Activated CD8-positive, alpha-beta memory T cell treated with anti-CD3 and anti-CD28 coated beads for 48 hours (primary cell): ENCODE results near the gene C1QL3.

Experiments used
- DNase-seq, 3 experiments: peaks; one replicate each; pipeline ENCODE4 v3.0.0-alpha.2; 2020; ENCODE audit warnings: low read depth in 2 of 3, low spot score in 2 of 3

C1QL3 gene

GRCh38 chr10:16497911-16498310 is 23.8 kb downstream of the C1QL3 start:
- no peak for DNase-seq

DNA sequence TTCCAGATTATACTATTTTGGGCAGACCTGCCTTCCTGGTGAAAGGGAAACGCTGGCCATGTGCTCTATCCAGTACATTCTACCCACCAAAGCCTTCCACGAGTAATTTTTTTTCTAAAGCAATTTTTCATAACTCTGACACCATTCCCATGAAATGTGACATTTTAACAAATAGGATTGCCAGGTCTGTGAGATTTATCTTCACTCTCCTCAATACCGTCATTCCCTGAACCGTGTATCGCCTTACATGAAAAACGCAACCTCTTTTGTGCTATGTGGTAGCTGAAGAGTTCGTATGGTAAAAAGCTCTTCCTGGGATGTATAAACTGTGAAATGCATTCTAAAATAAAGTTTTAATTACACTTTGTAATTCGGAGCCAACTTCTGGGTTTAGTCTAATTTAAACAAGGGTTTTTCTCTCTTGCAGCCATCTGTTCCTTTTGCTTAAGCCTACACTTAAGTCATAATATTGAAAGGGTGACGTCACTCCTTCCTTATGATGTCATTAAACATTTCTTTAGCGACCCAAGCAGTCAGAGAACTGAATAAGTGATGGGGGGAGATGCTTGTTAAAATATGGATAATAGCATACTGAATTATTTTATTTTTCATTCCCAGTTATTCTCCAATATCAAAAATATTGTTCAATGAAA is 27.7 kb downstream of the C1QL3 start:
- no peak for DNase-seq

- DNase-seq = no peak
Measured at GRCh38 chr10:16491933-16492332, 29.7 kb downstream of the C1QL3 start.

GRCh38 chr10:16490511-16490910 is 31.2 kb downstream of the C1QL3 start:
- no peak for DNase-seq

DNA sequence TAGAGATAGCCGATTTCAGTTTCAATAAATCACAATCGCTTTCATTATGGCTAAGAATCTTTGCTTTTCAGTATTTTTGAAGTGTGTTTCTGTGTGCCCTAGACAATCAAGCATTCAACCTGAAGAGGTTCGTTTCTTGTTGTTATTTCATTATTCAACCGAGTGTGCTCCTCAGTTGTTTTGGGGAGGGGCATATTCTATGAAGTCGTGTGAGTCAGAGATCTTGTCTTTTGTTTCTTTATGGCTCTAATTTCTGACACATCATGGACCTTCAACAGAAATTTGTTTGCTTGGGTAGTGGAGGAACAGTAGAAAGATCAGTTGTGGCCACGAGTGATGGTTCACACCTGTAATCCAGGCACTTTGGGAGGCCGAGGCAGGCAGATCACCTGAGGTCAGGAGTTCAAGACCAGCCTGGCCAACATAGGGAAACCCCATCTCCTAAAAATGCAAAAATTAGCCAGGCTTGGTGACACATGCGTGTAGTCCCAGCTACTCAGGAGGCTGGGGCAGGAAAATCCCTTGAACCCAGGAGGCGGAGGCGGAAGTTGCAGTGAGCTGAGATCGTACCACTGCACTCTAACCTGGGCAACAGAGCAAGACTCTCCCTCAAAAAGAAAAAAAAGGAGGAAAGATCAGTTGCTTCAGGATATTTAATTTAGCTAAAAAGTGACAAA is 38.3 kb downstream of the C1QL3 start:
- no peak for DNase-seq

DNA sequence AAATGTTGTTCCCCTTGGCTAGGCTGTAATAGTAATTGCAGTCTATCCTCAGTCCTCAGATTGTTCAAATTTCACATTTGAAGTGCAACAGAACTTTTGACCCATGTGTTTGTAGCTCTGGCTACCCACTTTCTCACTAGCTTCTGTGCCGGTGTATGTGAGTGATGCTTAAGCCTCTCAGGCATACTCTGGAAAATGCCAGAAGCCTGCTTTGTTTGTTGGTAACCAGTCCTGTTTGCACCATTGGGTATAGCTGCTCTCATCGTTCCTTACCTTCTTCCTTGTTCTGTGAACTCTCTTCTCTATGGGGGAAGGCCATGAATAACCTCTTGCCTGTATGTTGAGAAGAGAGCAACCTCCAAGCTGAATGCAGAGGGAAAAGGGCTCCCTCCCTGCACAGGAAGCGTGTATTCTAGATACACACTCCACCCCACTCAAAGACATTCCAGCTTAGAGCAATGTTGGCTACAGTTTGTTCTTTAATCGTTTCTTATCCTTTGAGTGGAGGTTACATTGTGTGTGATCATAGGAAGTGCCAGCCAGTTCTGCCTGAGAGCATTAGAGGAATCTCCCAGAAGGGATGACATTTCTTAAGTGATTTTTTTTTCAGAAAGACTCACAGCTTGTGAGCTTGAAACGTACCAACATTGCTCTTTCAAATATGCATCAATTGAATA is 40.5 kb downstream of the C1QL3 start:
- DNase-seq = no peak

- no peak for DNase-seq
Measured at GRCh38 chr10:16478801-16479200, 42.9 kb downstream of the C1QL3 start.

- no peak for DNase-seq
Measured at GRCh38 chr10:16477757-16478156, 43.9 kb downstream of the C1QL3 start.

DNA sequence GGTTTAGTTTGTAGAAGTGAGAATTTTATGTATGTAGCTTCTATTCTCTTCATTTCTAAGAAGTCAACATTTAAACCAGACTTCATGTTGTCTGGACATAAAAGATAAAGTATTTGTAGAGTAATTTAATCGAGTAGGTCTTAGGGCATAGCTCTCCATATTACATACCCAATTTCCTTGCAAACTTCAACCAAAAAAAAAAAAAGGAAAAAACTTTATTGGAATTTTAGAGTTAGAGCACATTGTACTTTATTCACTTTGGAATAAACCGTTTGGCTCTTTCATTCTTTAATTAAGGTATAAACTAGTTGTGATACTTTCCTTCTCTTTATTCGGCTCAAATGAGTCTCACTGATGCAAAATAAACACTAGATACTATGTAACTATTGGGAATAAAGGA is 48.9 kb downstream of the C1QL3 start:
- no peak for DNase-seq

- no peak for DNase-seq
Measured at GRCh38 chr10:16470747-16471146, 50.9 kb downstream of the C1QL3 start.

GRCh38 chr10:16466001-16466400 is 55.7 kb downstream of the C1QL3 start:
- DNase-seq = no peak
